NCI-H526 treated with DMSO at 0.1 percent for 48 hours (cell line): ENCODE measurements around the gene ZNF234.
"Not testable (repeated sequence)": the region's sequence is repeated elsewhere in the genome, so short reads cannot be mapped to it uniquely, and the experiment has no call there.

Source experiments
- DNase-seq: peaks from one replicate; lab custom pipeline; 2025; lab: John Stamatoyannopoulos, UW

ZNF234 gene

GRCh38 chr19:44182145-44182544, 40.8 kb downstream of the ZNF234 start:
- no peak for DNase-seq

GRCh38 chr19:44190020-44190419, 48.7 kb downstream of the ZNF234 start:
- no peak for DNase-seq

GRCh38 chr19:44192127-44192526, 50.8 kb downstream of the ZNF234 start:
- DNase-seq: no peak

GRCh38 chr19:44196772-44197171, 55.4 kb downstream of the ZNF234 start:
- no peak for DNase-seq

- no peak for DNase-seq
Observed at GRCh38 chr19:44202470-44202869, 61.1 kb downstream of the ZNF234 start.

- DNase-seq: no peak
Observed at GRCh38 chr19:44202974-44203373, 61.6 kb downstream of the ZNF234 start.

GRCh38 chr19:44203877-44204276, 62.5 kb downstream of the ZNF234 start:
- not testable (repeated sequence) for DNase-seq

- DNase-seq: no peak
Observed at GRCh38 chr19:44204772-44205171, 63.4 kb downstream of the ZNF234 start.

GRCh38 chr19:44207126-44207803, 65.9 kb downstream of the ZNF234 start:
- DNase-seq: peak; percentile 82
